HepG2 (cell line): ENCODE results near the gene RNF14. TPM values are rescaled to one million over a fixed set of nuclear protein-coding genes. Genes with fewer than 3 reads are reported as not detected.
A peak's percentile ranks its signal among the peaks of the same experiment; 100 is the strongest.

Experiments
- AGO1 ChIP-seq: fragments of 200-400 bp; formaldehyde crosslinking; IDR thresholded peaks from 2 replicates; pipeline ENCODE4 v1.6.1; 2017; ENCODE audit warnings: mild to moderate bottlenecking, low read depth, low read length, moderate library complexity; ENCODE audit not compliant: poor library complexity, severe bottlenecking
- ARNTL ChIP-seq: sonication (generic); formaldehyde crosslinking; IDR thresholded peaks from 2 replicates; pipeline ENCODE4 v1.4.0; 2020; ENCODE audit warnings: mild to moderate bottlenecking, missing genetic modification reagents
- BRCA1 ChIP-seq: sonication (generic); formaldehyde crosslinking; IDR thresholded peaks from 2 replicates; pipeline ENCODE4 v1.4.0; 2020; ENCODE audit warnings: missing genetic modification reagents
- CTCF ChIP-seq: sonication (generic); formaldehyde crosslinking; IDR thresholded peaks from 2 replicates; pipeline ENCODE4 v1.5.0; 2020; ENCODE audit warnings: mild to moderate bottlenecking, missing genetic modification reagents, moderate library complexity
- KLF12 ChIP-seq: sonication (generic); formaldehyde crosslinking; IDR thresholded peaks from 2 replicates; pipeline ENCODE4 v1.4.0; 2020; ENCODE audit warnings: missing genetic modification reagents, borderline replicate concordance
- ZBTB49 ChIP-seq: sonication (generic); formaldehyde crosslinking; IDR thresholded peaks from 2 replicates; pipeline ENCODE4 v1.4.0; 2020; ENCODE audit warnings: missing genetic modification reagents, borderline replicate concordance
- ZFP91 ChIP-seq: sonication (generic); formaldehyde crosslinking; IDR thresholded peaks from 2 replicates; pipeline ENCODE4 v1.9.0; 2022; ENCODE audit warnings: missing genetic modification reagents, mild to moderate bottlenecking, borderline replicate concordance
- ZKSCAN5 ChIP-seq: sonication (generic); formaldehyde crosslinking; IDR thresholded peaks from 2 replicates; pipeline ENCODE4 v1.5.1; 2020; ENCODE audit warnings: mild to moderate bottlenecking, missing genetic modification reagents
- ZNF646 ChIP-seq: sonication (generic); formaldehyde crosslinking; IDR thresholded peaks from 2 replicates; pipeline ENCODE4 v1.9.0; 2021; ENCODE audit warnings: mild to moderate bottlenecking, missing genetic modification reagents
- ZNF710 ChIP-seq: sonication (generic); formaldehyde crosslinking; IDR thresholded peaks from 2 replicates; pipeline ENCODE4 v1.5.0; 2020; ENCODE audit warnings: mild to moderate bottlenecking, missing genetic modification reagents, borderline replicate concordance
- polyA plus RNA-seq, 8 experiments: library from polyadenylated mRNA; depleted of rRNA in 3 of 8; stranded (reverse) in 7 of 8; unstranded in 1 of 8; fragments of >200 nt; fragmentation: Illumina TruSeq in 4 of 8; extraction: Trizol in 4 of 8; gene quantifications; 2 replicates each; pipeline versions ENCODE4 v1.2.1 to v1.2.3, GENCODE V29; 2011 to 2016; ENCODE audit warnings: low read depth in 4 of 8, missing spikeins in 1 of 8, mixed read lengths in 1 of 8; ENCODE audit not compliant: insufficient read depth in 1 of 8
- total RNA-seq, 5 experiments: library from RNA; depleted of rRNA; stranded (reverse); fragments of >200 nt; fragmentation: Illumina TruSeq; extraction: Trizol; gene quantifications; 2 replicates each; pipeline ENCODE4 v1.2.3, GENCODE V29; 2016; ENCODE audit warnings: low read depth in 1 of 5
- TF ChIP-seq, protein P1 (sequence below): IDR thresholded peaks from 2 replicates; pipeline ENCODE4 v1.6.1; 2016; ENCODE audit warnings: missing compliant biosample characterization, missing genetic modification reagents, borderline replicate concordance

RNF14 gene
- total and polyA plus RNA-seq, 2 of the 13 experiments (the other 11 are each of a cell fraction or from before 2014, with no cell fraction given): 11.3 to 28.1 TPM

DNA sequence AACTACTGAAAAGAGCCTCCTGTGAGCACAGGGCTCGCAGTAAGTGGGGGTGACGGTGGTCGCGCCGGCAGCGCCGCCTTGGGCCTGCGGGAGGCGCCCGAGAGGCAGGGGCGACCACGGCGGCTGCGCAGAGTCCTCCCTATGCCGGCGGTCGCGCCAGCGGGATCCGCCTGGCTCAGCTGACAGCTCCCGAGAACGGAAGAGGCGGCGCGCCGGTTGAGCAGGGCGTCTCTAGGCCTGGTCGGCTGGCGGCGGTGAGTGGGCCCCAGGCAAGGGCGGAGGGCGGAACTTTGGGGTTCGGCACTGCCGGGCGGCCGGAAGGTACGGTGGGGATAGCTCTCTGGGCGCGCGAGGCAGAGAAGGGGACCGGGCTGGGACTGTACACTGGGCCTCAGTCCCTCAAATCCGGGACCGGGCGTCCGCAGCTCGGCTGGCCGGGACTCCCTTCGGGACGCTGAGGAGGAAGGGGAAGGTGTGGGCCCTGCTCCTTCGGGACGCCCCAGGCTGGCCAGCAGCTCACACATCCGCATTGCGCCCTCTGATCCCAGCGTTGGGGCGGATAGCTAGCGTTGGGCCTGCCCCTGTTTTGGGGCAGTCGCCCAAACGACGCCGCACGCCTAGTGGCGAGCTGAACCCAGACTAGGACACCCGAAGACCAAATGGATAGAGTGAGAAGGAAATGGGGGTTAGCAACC is at the start of gene RNF14 (continued):
- TF ChIP-seq, protein P1, sequence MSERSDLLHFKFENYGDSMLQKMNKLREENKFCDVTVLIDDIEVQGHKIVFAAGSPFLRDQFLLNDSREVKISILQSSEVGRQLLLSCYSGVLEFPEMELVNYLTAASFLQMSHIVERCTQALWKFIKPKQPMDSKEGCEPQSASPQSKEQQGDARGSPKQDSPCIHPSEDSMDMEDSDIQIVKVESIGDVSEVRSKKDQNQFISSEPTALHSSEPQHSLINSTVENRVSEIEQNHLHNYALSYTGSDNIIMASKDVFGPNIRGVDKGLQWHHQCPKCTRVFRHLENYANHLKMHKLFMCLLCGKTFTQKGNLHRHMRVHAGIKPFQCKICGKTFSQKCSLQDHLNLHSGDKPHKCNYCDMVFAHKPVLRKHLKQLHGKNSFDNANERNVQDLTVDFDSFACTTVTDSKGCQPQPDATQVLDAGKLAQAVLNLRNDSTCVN: peak; percentile 67; the same call in 1 of the 2 replicates
- TF ChIP-seq AGO1 (peak; percentile 74), BRCA1 (CRISPR knock-in tag) (0 out of 2 replicates have a peak, but pooled peaks have one; percentile 81), ZNF710 (CRISPR knock-in tag) (peak; percentile 40; the same call in 1 of the 2 replicates), KLF12 (CRISPR knock-in tag) (peak; percentile 94), ZNF646 (CRISPR knock-in tag) (0 out of 2 replicates have a peak, but pooled peaks have one; percentile 33), ZKSCAN5 (CRISPR knock-in tag) (no peak), ZFP91 (CRISPR knock-in tag) (peak; percentile 94), CTCF (CRISPR knock-in tag) (peak; percentile 91), ZBTB49 (CRISPR knock-in tag) (no peak), ARNTL (CRISPR knock-in tag) (peak; percentile 52; the same call in 1 of the 2 replicates)
